Activated CD8-positive, alpha-beta memory T cell treated with anti-CD3 and anti-CD28 coated beads, Interleukin-2, amount 50 U/mL, for 48 hours (primary cell): ENCODE data around the gene BLM.
A peak's percentile ranks its signal among the peaks of the same experiment; 100 is the strongest.
"Not testable (repeated sequence)": the region's sequence is repeated elsewhere in the genome, so short reads cannot be mapped to it uniquely, and the experiment has no call there.

ENCODE experiments used
- DNase-seq: peaks from one replicate; pipeline ENCODE4 v3.0.0-alpha.2; 2020

The BLM gene

GRCh38 chr15:90825115-90825899 lies 108.2 kb downstream of the BLM start:
- DNase-seq = not testable (repeated sequence)

- DNase-seq = not testable (repeated sequence)
Measured at GRCh38 chr15:90826206-90826885, 109.2 kb downstream of the BLM start.

- no peak for DNase-seq
Measured at GRCh38 chr15:90826886-90827435, 109.8 kb downstream of the BLM start.

GRCh38 chr15:90828111-90828510 lies 111.0 kb downstream of the BLM start:
- no peak for DNase-seq

- no peak for DNase-seq
Measured at GRCh38 chr15:90829126-90829525, 112.0 kb downstream of the BLM start.

GRCh38 chr15:90829942-90830440 lies 112.8 kb downstream of the BLM start:
- DNase-seq = peak; percentile 85

GRCh38 chr15:90834626-90835025 lies 117.5 kb downstream of the BLM start:
- no peak for DNase-seq

- no peak for DNase-seq
Measured at GRCh38 chr15:90836296-90836871, 119.2 kb downstream of the BLM start.

- peak; percentile 81 for DNase-seq
Measured at GRCh38 chr15:90837094-90837493, 119.9 kb downstream of the BLM start.

- DNase-seq = peak; percentile 94
Measured at GRCh38 chr15:90838139-90838538, 121.0 kb downstream of the BLM start.

- DNase-seq = no peak
Measured at GRCh38 chr15:90838544-90838943, 121.4 kb downstream of the BLM start.

- DNase-seq = no peak
Measured at GRCh38 chr15:90839187-90840071, 122.3 kb downstream of the BLM start.

- DNase-seq = no peak
Measured at GRCh38 chr15:90840157-90840855, 123.2 kb downstream of the BLM start.

- no peak for DNase-seq
Measured at GRCh38 chr15:90840954-90841353, 123.8 kb downstream of the BLM start.

GRCh38 chr15:90844696-90845095 lies 127.5 kb downstream of the BLM start:
- DNase-seq = no peak

- DNase-seq = no peak
Measured at GRCh38 chr15:90845201-90845949, 128.2 kb downstream of the BLM start.

GRCh38 chr15:90849424-90849823 lies 132.3 kb downstream of the BLM start:
- DNase-seq = not testable (repeated sequence)

- no peak for DNase-seq
Measured at GRCh38 chr15:90851114-90851513, 134.0 kb downstream of the BLM start.

GRCh38 chr15:90851940-90852339 lies 134.8 kb downstream of the BLM start:
- DNase-seq = no peak

GRCh38 chr15:90855139-90855538 lies 138.0 kb downstream of the BLM start:
- DNase-seq = no peak

GRCh38 chr15:90857337-90857736 lies 140.2 kb downstream of the BLM start:
- no peak for DNase-seq
